ENCODE results near the gene ANKLE2.

Gene ANKLE2

DNA sequence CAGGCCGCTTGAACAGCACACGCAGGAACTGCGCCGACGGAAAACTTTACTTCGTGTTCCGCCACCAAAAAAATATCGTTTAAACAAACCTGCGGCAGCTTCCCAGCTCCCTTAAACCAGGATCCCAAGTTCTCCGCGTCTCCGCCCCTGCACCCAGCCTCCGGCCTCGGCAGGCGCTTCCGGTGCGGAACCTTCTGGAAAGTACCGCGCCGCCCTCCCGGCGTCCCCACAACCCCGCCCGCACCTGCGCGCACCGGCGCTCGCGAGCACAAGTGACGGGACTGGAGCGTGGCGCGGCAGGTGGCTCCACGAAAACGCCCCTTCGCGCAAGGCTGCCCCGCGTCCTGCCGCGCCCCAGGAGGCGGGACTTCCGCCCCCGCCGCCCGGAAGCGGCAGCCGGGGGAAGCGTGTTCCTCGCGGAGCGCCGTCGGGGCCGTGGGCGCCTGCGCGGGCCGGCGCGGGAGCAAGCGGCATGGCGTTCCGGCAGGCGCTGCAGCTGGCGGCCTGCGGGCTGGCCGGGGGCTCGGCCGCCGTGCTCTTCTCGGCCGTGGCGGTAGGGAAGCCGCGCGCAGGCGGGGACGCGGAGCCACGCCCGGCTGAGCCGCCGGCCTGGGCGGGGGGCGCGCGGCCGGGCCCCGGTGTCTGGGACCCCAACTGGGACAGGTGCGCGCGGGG, 51.1 kb downstream of the ANKLE2 start, which contains the start of gene PGAM5 (continued):
- no peak; the same call in 1 of the 2 replicates for TF ChIP-seq ZBTB8A (tag by site-specific recombination; IDR thresholded peaks at IDR 0.05)
- TF ChIP-seq, protein P1, sequence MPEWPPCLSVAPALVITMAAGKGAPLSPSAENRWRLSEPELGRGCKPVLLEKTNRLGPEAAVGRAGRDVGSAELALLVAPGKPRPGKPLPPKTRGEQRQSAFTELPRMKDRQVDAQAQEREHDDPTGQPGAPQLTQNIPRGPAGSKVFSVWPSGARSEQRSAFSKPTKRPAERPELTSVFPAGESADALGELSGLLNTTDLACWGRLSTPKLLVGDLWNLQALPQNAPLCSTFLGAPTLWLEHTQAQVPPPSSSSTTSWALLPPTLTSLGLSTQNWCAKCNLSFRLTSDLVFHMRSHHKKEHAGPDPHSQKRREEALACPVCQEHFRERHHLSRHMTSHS (tag by site-specific recombination; IDR thresholded peaks at IDR 0.05) = no peak
- TF ChIP-seq, protein P2, sequence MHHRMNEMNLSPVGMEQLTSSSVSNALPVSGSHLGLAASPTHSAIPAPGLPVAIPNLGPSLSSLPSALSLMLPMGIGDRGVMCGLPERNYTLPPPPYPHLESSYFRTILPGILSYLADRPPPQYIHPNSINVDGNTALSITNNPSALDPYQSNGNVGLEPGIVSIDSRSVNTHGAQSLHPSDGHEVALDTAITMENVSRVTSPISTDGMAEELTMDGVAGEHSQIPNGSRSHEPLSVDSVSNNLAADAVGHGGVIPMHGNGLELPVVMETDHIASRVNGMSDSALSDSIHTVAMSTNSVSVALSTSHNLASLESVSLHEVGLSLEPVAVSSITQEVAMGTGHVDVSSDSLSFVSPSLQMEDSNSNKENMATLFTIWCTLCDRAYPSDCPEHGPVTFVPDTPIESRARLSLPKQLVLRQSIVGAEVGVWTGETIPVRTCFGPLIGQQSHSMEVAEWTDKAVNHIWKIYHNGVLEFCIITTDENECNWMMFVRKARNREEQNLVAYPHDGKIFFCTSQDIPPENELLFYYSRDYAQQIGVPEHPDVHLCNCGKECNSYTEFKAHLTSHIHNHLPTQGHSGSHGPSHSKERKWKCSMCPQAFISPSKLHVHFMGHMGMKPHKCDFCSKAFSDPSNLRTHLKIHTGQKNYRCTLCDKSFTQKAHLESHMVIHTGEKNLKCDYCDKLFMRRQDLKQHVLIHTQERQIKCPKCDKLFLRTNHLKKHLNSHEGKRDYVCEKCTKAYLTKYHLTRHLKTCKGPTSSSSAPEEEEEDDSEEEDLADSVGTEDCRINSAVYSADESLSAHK (tag by site-specific recombination; IDR thresholded peaks at IDR 0.05) = no peak
- TF ChIP-seq ZNF555 (tag by site-specific recombination; conservative IDR thresholded peaks at IDR 0.05) = no peak
- no peak for TF ChIP-seq ZBTB49 (tag by site-specific recombination; IDR thresholded peaks at IDR 0.05; ENCODE audit: low read depth)
- TF ChIP-seq ZNF664 (tag by site-specific recombination; IDR thresholded peaks at IDR 0.05) = no peak
- peak; percentile 73 for TF ChIP-seq PBX3 (CRISPR knock-in tag; IDR thresholded peaks at IDR 0.05)
- no peak for TF ChIP-seq ZSCAN18 (tag by site-specific recombination; IDR thresholded peaks at IDR 0.05)
- peak; percentile 71; the same call in 1 of the 2 replicates for TF ChIP-seq ELK4 (IDR thresholded peaks at IDR 0.05; ENCODE audit: borderline replicate concordance, low read depth, low read length)
- TF ChIP-seq ZBTB11 (tag by site-specific recombination; conservative IDR thresholded peaks at IDR 0.05; ENCODE audit: low read depth) = peak; percentile 90
- no peak for TF ChIP-seq ZNF837 (tag by site-specific recombination; IDR thresholded peaks at IDR 0.05)
- no peak for TF ChIP-seq ZNF248 (tag by site-specific recombination; IDR thresholded peaks at IDR 0.05)
- TF ChIP-seq ZNF404 (tag by site-specific recombination; IDR thresholded peaks at IDR 0.05) = no peak
- TF ChIP-seq ZNF132 (tag by site-specific recombination; IDR thresholded peaks at IDR 0.05; ENCODE audit: borderline replicate concordance) = no peak
- TF ChIP-seq ZNF623 (tag by site-specific recombination; IDR thresholded peaks at IDR 0.05) = no peak
- TF ChIP-seq ZBTB7A (tag by site-specific recombination; IDR thresholded peaks at IDR 0.05; ENCODE audit: low read depth) = no peak
- TF ChIP-seq ZFP69B (tag by site-specific recombination; IDR thresholded peaks at IDR 0.05) = no peak
- TF ChIP-seq ZNF658 (tag by site-specific recombination; IDR thresholded peaks at IDR 0.05) = no peak
- no peak for TF ChIP-seq ZNF114 (tag by site-specific recombination; IDR thresholded peaks at IDR 0.05)
- no peak for TF ChIP-seq ZNF239 (tag by site-specific recombination; IDR thresholded peaks at IDR 0.05)
- TF ChIP-seq ZNF19 (tag by site-specific recombination; IDR thresholded peaks at IDR 0.05; ENCODE audit: low read depth) = no peak
- no peak for TF ChIP-seq ZNF426 (tag by site-specific recombination; IDR thresholded peaks at IDR 0.05)
- TF ChIP-seq SP2 (tag by site-specific recombination; IDR thresholded peaks at IDR 0.05) = peak; percentile 78
- no peak for TF ChIP-seq ZNF10 (tag by site-specific recombination; IDR thresholded peaks at IDR 0.05)
- TF ChIP-seq ZFP3 (tag by site-specific recombination; IDR thresholded peaks at IDR 0.05; ENCODE audit: low read depth) = no peak
